H9 (cell line): ENCODE data around the gene SCIN. TPM values are rescaled to one million over a fixed set of nuclear protein-coding genes. Genes with fewer than 3 reads are reported as not detected.

Experiments
- DNase-seq: peaks from one replicate; pipeline ENCODE4 v3.0.0-alpha.2; 2017
- H2AFZ ChIP-seq: one replicate; pipeline ENCODE4 v1.6.1; 2013; ENCODE audit warnings: mild to moderate bottlenecking, low read length, control low read depth, moderate library complexity
- H2AK5ac ChIP-seq: 2 replicates; pipeline ENCODE4 v1.6.1; 2013; ENCODE audit warnings: low read length, control low read depth, mixed read lengths; ENCODE audit not compliant: insufficient read length
- H2BK120ac ChIP-seq: one replicate; pipeline ENCODE4 v1.6.1; 2013; ENCODE audit warnings: low read depth, mild to moderate bottlenecking, low read length, control low read depth, inconsistent platforms; ENCODE audit not compliant: poor library complexity, severe bottlenecking
- H2BK12ac ChIP-seq: 2 replicates; pipeline ENCODE4 v1.6.1; 2013; ENCODE audit warnings: low read length, control low read depth, mixed read lengths, low read depth; ENCODE audit not compliant: insufficient read length
- H2BK15ac ChIP-seq: 2 replicates; pipeline ENCODE4 v1.6.1; 2013; ENCODE audit warnings: low read depth, low read length, control low read depth
- H2BK20ac ChIP-seq: one replicate; pipeline ENCODE4 v1.6.1; 2013; ENCODE audit warnings: low read depth, mild to moderate bottlenecking, low read length, control low read depth, inconsistent platforms; ENCODE audit not compliant: poor library complexity, severe bottlenecking
- H2BK5ac ChIP-seq: 2 replicates; pipeline ENCODE4 v1.6.1; 2013; ENCODE audit warnings: low read length, control low read depth, mixed read lengths; ENCODE audit not compliant: insufficient read length
- H3K14ac ChIP-seq: 2 replicates; pipeline ENCODE4 v1.6.1; 2013; ENCODE audit warnings: low read length, control low read depth; ENCODE audit not compliant: insufficient read depth
- H3K18ac ChIP-seq: 2 replicates; pipeline ENCODE4 v1.6.1; 2013; ENCODE audit warnings: low read depth, mild to moderate bottlenecking, mixed read lengths, low read length, control low read depth; ENCODE audit not compliant: insufficient read length
- H3K23ac ChIP-seq: 2 replicates; pipeline ENCODE4 v1.6.1; 2013; ENCODE audit warnings: low read length, control low read depth, mixed read lengths, low read depth; ENCODE audit not compliant: insufficient read length
- H3K23me2 ChIP-seq: 2 replicates; pipeline ENCODE4 v1.6.1; 2013; ENCODE audit warnings: low read depth, mild to moderate bottlenecking, mixed read lengths, low read length, control low read depth; ENCODE audit not compliant: insufficient read length, poor library complexity, severe bottlenecking
- H3K27ac ChIP-seq: 2 replicates; pipeline ENCODE4 v1.5.1; 2013; ENCODE audit warnings: low read length, control low read depth, mixed read lengths, low read depth; ENCODE audit not compliant: insufficient read length
- H3K27me3 ChIP-seq: 2 replicates; pipeline ENCODE4 v1.6.1; 2013; ENCODE audit warnings: low read length, control low read depth, inconsistent platforms; ENCODE audit not compliant: insufficient read depth
- H3K4ac ChIP-seq: 2 replicates; pipeline ENCODE4 v1.6.1; 2013; ENCODE audit warnings: low read depth, mild to moderate bottlenecking, control low read depth, inconsistent platforms, low read length, moderate library complexity
- H3K4me1 ChIP-seq: 2 replicates; pipeline ENCODE4 v1.6.1; 2013; ENCODE audit warnings: low read length, control low read depth, inconsistent platforms; ENCODE audit not compliant: insufficient read depth
- H3K4me2 ChIP-seq: 2 replicates; pipeline ENCODE4 v1.6.1; 2013; ENCODE audit warnings: low read length, control low read depth, mixed read lengths; ENCODE audit not compliant: insufficient read length, insufficient read depth
- H3K56ac ChIP-seq: 2 replicates; pipeline ENCODE4 v1.6.1; 2013; ENCODE audit warnings: low read depth, mild to moderate bottlenecking, mixed read lengths, low read length, control low read depth; ENCODE audit not compliant: insufficient read length
- H3K79me1 ChIP-seq: 2 replicates; pipeline ENCODE4 v1.6.1; 2013; ENCODE audit warnings: low read depth, mild to moderate bottlenecking, moderate library complexity, low read length, control low read depth, inconsistent platforms; ENCODE audit not compliant: insufficient read depth, poor library complexity, severe bottlenecking
- H3K79me2 ChIP-seq: 2 replicates; pipeline ENCODE4 v1.6.1; 2013; ENCODE audit warnings: low read length, control low read depth, inconsistent platforms; ENCODE audit not compliant: insufficient read depth
- H3K9ac ChIP-seq: 2 replicates; pipeline ENCODE4 v1.6.1; 2013; ENCODE audit warnings: low read length, control low read depth, mixed read lengths; ENCODE audit not compliant: insufficient read length; ENCODE audit errors: extremely low read depth
- H3K9me3 ChIP-seq: one replicate; pipeline ENCODE4 v1.6.1; 2013; ENCODE audit warnings: low read depth, low read length, inconsistent platforms; ENCODE audit not compliant: control insufficient read depth
- H3T11ph ChIP-seq: one replicate; pipeline ENCODE4 v1.6.1; 2013; ENCODE audit warnings: mild to moderate bottlenecking, low read length, control low read depth, inconsistent platforms
- H4K20me1 ChIP-seq: one replicate; pipeline ENCODE4 v1.6.1; 2013; ENCODE audit not compliant: control insufficient read depth, insufficient read length, insufficient read depth
- H4K5ac ChIP-seq: 2 replicates; pipeline ENCODE4 v1.6.1; 2013; ENCODE audit warnings: low read depth, mild to moderate bottlenecking, mixed read lengths, low read length, control low read depth; ENCODE audit not compliant: insufficient read length
- H4K8ac ChIP-seq: replicated peaks from 2 replicates; pipeline ENCODE4 v1.6.1; 2013; ENCODE audit warnings: low read length, control low read depth, mixed read lengths, low read depth; ENCODE audit not compliant: insufficient read length
- H4K91ac ChIP-seq: 2 replicates; pipeline ENCODE4 v1.6.1; 2013; ENCODE audit warnings: low read depth, mild to moderate bottlenecking, moderate library complexity, mixed read lengths, low read length, control low read depth; ENCODE audit not compliant: insufficient read length
- H3K27ac Mint-ChIP-seq, 3 experiments: 2 replicates in 2 of 3; 3 replicates in 1 of 3; pipeline ENCODE4 v1.8.0; 2020 to 2021; ENCODE audit warnings: mixed read lengths in 3 of 3, mild to moderate bottlenecking in 1 of 3, moderate library complexity in 1 of 3
- H3K27me3 Mint-ChIP-seq: 2 replicates; pipeline ENCODE4 v1.8.0; 2021; ENCODE audit warnings: low read depth, mild to moderate bottlenecking, moderate library complexity, mixed read lengths
- H3K36me3 Mint-ChIP-seq, 3 experiments: 2 replicates in 2 of 3; 3 replicates in 1 of 3; pipeline ENCODE4 v1.8.0; 2020 to 2021; ENCODE audit warnings: low read depth in 3 of 3, mixed read lengths in 3 of 3; ENCODE audit not compliant: insufficient read depth in 1 of 3
- H3K4me1 Mint-ChIP-seq, 2 experiments: 2 replicates each; pipeline ENCODE4 v1.8.0; 2020; ENCODE audit warnings: mixed read lengths in 2 of 2
- H3K4me3 Mint-ChIP-seq, 2 experiments: 2 replicates in 1 of 2; 3 replicates in 1 of 2; pipeline ENCODE4 v1.8.0; 2020 to 2021; ENCODE audit warnings: mild to moderate bottlenecking in 2 of 2, mixed read lengths in 2 of 2, moderate library complexity in 1 of 2
- H3K9me3 Mint-ChIP-seq, 2 experiments: 2 replicates in 1 of 2; 3 replicates in 1 of 2; pipeline ENCODE4 v1.8.0; 2020; ENCODE audit warnings: mild to moderate bottlenecking in 2 of 2, mixed read lengths in 2 of 2, moderate library complexity in 1 of 2
- CTCF ChIP-seq: fragments of 200-600 bp; sonication (generic); conservative IDR thresholded peaks from 3 replicates; pipeline ENCODE4 v1.8.0; 2021; ENCODE audit warnings: antibody characterized with exemption, mild to moderate bottlenecking
- WGBS: extraction: QIAGEN DNeasy Blood & Tissue Kit; methylation state at CpG from one replicate; pipeline ENCODE4 v1.1.7; 2013; ENCODE audit warnings: missing lambda C conversion rate, low lambda C conversion rate, mixed read lengths; ENCODE audit not compliant: insufficient read length; ENCODE audit errors: extremely low coverage; 5-methylcytosine and 5-hydroxymethylcytosine counted together
- total RNA-seq: library from RNA; stranded (reverse); gene quantifications from 2 replicates; pipeline ENCODE4 v1.2.1, GENCODE V29; 2021

Gene SCIN
- total RNA-seq, 1 experiment from 2014 or later = 0.44 TPM

- WGBS = no CpG with 5 or more reads among the region's 2 CpGs
- no peak overlapping the region for H3K18ac ChIP-seq
- H2BK5ac ChIP-seq = no peak overlapping the region
- no peak overlapping the region for H3K4me2 ChIP-seq
- H4K20me1 ChIP-seq = no peaks in the 10 kb centered on the region
- H3K27me3 Mint-ChIP-seq = peaks cover 46% of the 10 kb centered on the region
- H2BK20ac ChIP-seq = no peak overlapping the region
- no peak overlapping the region for H4K5ac ChIP-seq
- H2AK5ac ChIP-seq = no peak overlapping the region
- no peak overlapping the region for H2AFZ ChIP-seq
- DNase-seq = no peak
- H3K23ac ChIP-seq = no peak overlapping the region
- no peak overlapping the region for H4K8ac ChIP-seq
- no peaks in the 10 kb centered on the region for H3K36me3 Mint-ChIP-seq
- H3K79me1 ChIP-seq = no peaks in the 10 kb centered on the region
- H3K4me3 Mint-ChIP-seq = no peak overlapping the region
- H3K4me1 ChIP-seq = no peaks in the 10 kb centered on the region
- no peak overlapping the region for H2BK15ac ChIP-seq
- H3T11ph ChIP-seq = no peak overlapping the region
- H3K23me2 ChIP-seq = peaks cover 13% of the 10 kb centered on the region
- TF ChIP-seq CTCF = no peak
- H3K9me3 Mint-ChIP-seq = no peaks in the 10 kb centered on the region; a peak in 1 of 5 replicates
- no peak overlapping the region for H3K9ac ChIP-seq
- H3K14ac ChIP-seq = no peak overlapping the region
- H2BK12ac ChIP-seq = no peak overlapping the region
- H3K4me1 Mint-ChIP-seq = peaks cover 11 to 12% of the 10 kb centered on the region in 2 experiments
- H3K79me2 ChIP-seq = no peaks in the 10 kb centered on the region
- no peak overlapping the region for H3K56ac ChIP-seq
- no peak overlapping the region for H3K27ac Mint-ChIP-seq
- no peak overlapping the region for H3K27ac ChIP-seq
- H4K91ac ChIP-seq = no peak overlapping the region
- no peak overlapping the region for H3K4ac ChIP-seq
- H2BK120ac ChIP-seq = no peak overlapping the region
- peaks cover 17% of the 10 kb centered on the region; the same call in 1 of the 2 replicates for H3K27me3 ChIP-seq
- no peaks in the 10 kb centered on the region for H3K9me3 ChIP-seq
Observed at GRCh38 chr7:12572941-12573575, 2.5 kb downstream of the SCIN start.
